ENCODE measurements around the gene OVOL1. TPM values are rescaled to one million over a fixed set of nuclear protein-coding genes. Genes with fewer than 3 reads are reported as not detected.

The OVOL1 gene
- not detected for total RNA-seq (2013)
- under 1 TPM in 1 of 3 donors, not detected in 2; 0.08 TPM for polyA plus RNA-seq
- polyA minus RNA-seq, result 0.28 TPM in 1 of 2 replicates, not detected in the other
- 0.04 to 0.70 (median 0.33) reads per million in 11 experiments for total RNA-seq

DNA sequence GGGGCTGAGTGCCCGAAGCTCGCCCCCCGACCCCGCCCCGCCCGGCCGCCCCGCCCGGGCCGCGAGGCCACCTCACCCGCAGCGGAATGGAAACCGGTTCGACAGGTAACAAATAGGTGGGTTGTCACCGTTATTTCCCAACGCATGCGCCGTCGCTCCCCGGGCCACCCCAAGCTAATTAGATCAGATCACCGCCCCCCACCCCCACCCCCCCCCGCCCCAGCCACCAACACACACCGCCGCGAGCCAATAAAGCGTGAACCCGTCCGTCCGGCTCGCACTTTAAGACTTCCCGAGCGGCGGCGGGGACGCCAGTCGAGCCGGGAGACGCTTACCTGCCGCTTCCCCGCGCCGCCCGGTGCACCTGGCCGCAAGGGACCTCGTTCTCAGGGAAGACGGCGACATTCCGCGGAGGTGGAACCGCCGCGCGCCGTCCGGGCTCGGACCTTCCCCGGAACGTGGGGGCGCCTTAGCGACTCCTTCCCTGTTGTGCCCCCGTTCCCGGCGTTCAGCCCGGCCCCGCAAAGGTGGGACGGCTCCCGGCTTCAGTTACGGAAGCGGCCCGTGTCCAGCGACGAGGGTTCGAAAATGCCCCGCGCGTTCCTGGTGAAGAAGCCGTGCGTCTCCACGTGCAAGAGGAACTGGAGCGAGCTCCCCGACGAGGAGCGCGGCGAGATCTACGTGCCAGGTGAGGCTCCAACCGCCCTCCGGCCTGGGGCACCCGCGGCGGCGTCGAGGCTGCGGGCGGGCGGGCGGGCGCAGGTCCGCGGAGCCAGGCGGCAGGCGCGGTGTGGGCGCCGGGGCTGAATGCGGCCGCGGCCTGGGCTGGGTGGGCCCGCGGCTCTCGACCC lies at the start of gene OVOL1:
Gene OVOL1 (plus strand): TSS at position 278 of the 851 bp plus-strand sequence. CDS start 311 bp downstream, at position 589.
- Histone ChIP-seq H3K9me3 (replicated peaks in 1 of 2; ENCODE audit: control insufficient read depth in 1 of 2, insufficient read depth in 1 of 2, low read length in 2 of 2) (peaks cover 0 to 22% of the 10 kb centered on the region in 2 donors), H2AFZ (ENCODE audit: insufficient read depth, low read depth, low read length, poor library complexity, severe bottlenecking) (peak within 1 kb of the TSS; percentile 50), H3K9ac (ENCODE audit: insufficient read depth, low read length, poor library complexity, severe bottlenecking) (no peak within 1 kb of the TSS), H3K36me3 (replicated peaks in 1 of 2; ENCODE audit: control insufficient read depth in 1 of 2, insufficient read depth in 2 of 2, low read length in 2 of 2) (no peaks in the 10 kb centered on the region), H3K79me2 (ENCODE audit: insufficient read depth, low read length) (no peaks in the 10 kb centered on the region), H3K27ac (ENCODE audit: low read depth in 1 of 2, low read length in 2 of 2) (no peak within 1 kb of the TSS), H3K4me3 (replicated peaks in 1 of 3; ENCODE audit: low read depth in 2 of 3, low read length in 3 of 3) (peak within 1 kb of the TSS in 1 of 3 experiments; percentile 56), H3K27me3 (ENCODE audit: control insufficient read depth in 2 of 2, insufficient read depth in 2 of 2, low read length in 2 of 2) (peaks cover 29 to 80% of the 10 kb centered on the region in 2 donors), H3K4me1 (ENCODE audit: control insufficient read depth in 1 of 2, insufficient read depth in 2 of 2, low read length in 2 of 2) (peaks cover 27 to 34% of the 10 kb centered on the region in 2 donors), H4K20me1 (ENCODE audit: insufficient read depth, low read length) (no peaks in the 10 kb centered on the region), H3K4me2 (replicated peaks; ENCODE audit: extremely low read depth, low read length, poor library complexity, severe bottlenecking) (peak within 1 kb of the TSS; percentile 69)
- DNase-seq, result peak in 1 of 3 donors; percentile 19
- TF ChIP-seq, protein P1, sequence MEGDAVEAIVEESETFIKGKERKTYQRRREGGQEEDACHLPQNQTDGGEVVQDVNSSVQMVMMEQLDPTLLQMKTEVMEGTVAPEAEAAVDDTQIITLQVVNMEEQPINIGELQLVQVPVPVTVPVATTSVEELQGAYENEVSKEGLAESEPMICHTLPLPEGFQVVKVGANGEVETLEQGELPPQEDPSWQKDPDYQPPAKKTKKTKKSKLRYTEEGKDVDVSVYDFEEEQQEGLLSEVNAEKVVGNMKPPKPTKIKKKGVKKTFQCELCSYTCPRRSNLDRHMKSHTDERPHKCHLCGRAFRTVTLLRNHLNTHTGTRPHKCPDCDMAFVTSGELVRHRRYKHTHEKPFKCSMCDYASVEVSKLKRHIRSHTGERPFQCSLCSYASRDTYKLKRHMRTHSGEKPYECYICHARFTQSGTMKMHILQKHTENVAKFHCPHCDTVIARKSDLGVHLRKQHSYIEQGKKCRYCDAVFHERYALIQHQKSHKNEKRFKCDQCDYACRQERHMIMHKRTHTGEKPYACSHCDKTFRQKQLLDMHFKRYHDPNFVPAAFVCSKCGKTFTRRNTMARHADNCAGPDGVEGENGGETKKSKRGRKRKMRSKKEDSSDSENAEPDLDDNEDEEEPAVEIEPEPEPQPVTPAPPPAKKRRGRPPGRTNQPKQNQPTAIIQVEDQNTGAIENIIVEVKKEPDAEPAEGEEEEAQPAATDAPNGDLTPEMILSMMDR (IDR thresholded peaks at IDR 0.05), result no peak
- Mint-ChIP-seq H3K4me3 (peak within 1 kb of the TSS; percentile 71 to 92), H3K36me3 (peaks cover 3 to 19% of the 10 kb centered on the region in 2 donors), H3K9me3 (peaks cover 0 to 22% (median 8%) of the 10 kb centered on the region in 7 donors), H3K27ac (peak within 1 kb of the TSS in 2 of 7 donors; percentile 25 to 80), H3K27me3 (ENCODE audit: low read depth in 3 of 3) (peaks cover 58 to 82% (median 72%) of the 10 kb centered on the region in 3 donors), H3K4me1 (peaks cover 30% of the 10 kb centered on the region)
- WGBS (ENCODE audit: insufficient coverage), result 1% methylated on average over 67 of the region's 112 CpGs
- intact Hi-C loops (cut with micrococcal nuclease), result no loop called here

- Mint-ChIP-seq H3K9me3 (peaks cover 6 to 20% (median 12%) of the 10 kb centered on the region in 7 donors), H3K36me3 (no peaks in the 10 kb centered on the region), H3K4me1 (peaks cover under 1% of the 10 kb centered on the region), H3K27me3 (ENCODE audit: low read depth in 3 of 3) (peaks cover under 1 to 6% (median 3%) of the 10 kb centered on the region in 3 donors), H3K4me3 (no peak overlapping the region), H3K27ac (no peak overlapping the region)
- Histone ChIP-seq H3K4me2 (replicated peaks; ENCODE audit: extremely low read depth, low read length, poor library complexity, severe bottlenecking) (no peak overlapping the region), H3K9me3 (replicated peaks in 1 of 2; ENCODE audit: control insufficient read depth in 1 of 2, insufficient read depth in 1 of 2, low read length in 2 of 2) (peaks cover 4 to 11% of the 10 kb centered on the region in 2 donors), H3K27me3 (ENCODE audit: control insufficient read depth in 2 of 2, insufficient read depth in 2 of 2, low read length in 2 of 2) (no peaks in the 10 kb centered on the region), H4K20me1 (ENCODE audit: insufficient read depth, low read length) (no peaks in the 10 kb centered on the region), H3K4me3 (replicated peaks in 1 of 3; ENCODE audit: low read depth in 2 of 3, low read length in 3 of 3) (no peak overlapping the region), H3K9ac (ENCODE audit: insufficient read depth, low read length, poor library complexity, severe bottlenecking) (no peak overlapping the region), H3K79me2 (ENCODE audit: insufficient read depth, low read length) (no peaks in the 10 kb centered on the region), H3K27ac (ENCODE audit: low read depth in 1 of 2, low read length in 2 of 2) (no peak overlapping the region), H2AFZ (ENCODE audit: insufficient read depth, low read depth, low read length, poor library complexity, severe bottlenecking) (no peak overlapping the region), H3K36me3 (replicated peaks in 1 of 2; ENCODE audit: control insufficient read depth in 1 of 2, insufficient read depth in 2 of 2, low read length in 2 of 2) (no peaks in the 10 kb centered on the region), H3K4me1 (ENCODE audit: control insufficient read depth in 1 of 2, insufficient read depth in 2 of 2, low read length in 2 of 2) (peaks cover 0 to 2% of the 10 kb centered on the region in 2 donors)
- TF ChIP-seq, protein P1 (IDR thresholded peaks at IDR 0.05), result no peak
- intact Hi-C loops (cut with micrococcal nuclease), result no loop called here
- no CpG with 5 or more reads among the region's 2 CpGs for WGBS (ENCODE audit: insufficient coverage)
- DNase-seq, result no peak
Measured at GRCh38 chr11:65739022-65739421, 47.8 kb upstream of the OVOL1 start.
